RWPE1 (cell line): Measurements from ENCODE around the gene CEMIP.

Source experiments
- CTCF ChIA-PET: fragments of 350-600 bp; sonication (Branson Sonifier 250); formaldehyde crosslinking; extraction: SDS; loops from one replicate; lab custom pipeline; 2021; lab: Yijun Ruan, JAX
- POLR2A ChIA-PET: fragments of 400-600 bp; formaldehyde crosslinking; extraction: SDS; loops from one replicate; lab custom pipeline; 2020; ENCODE audit warnings: antibody characterized with exemption; ENCODE audit not compliant: low non-redundant PET; lab: Yijun Ruan, JAX
- DNase-seq: peaks from one replicate; pipeline ENCODE4 v3.0.0; 2012; ENCODE audit warnings: low spot score
- H3K27ac ChIP-seq: fragments of 450-650 bp; 2 replicates; pipeline ENCODE4 v1.5.1; 2017
- CTCF ChIP-seq: fragments of 450-650 bp; conservative IDR thresholded peaks from 2 replicates; pipeline ENCODE4 v1.5.1; 2017; ENCODE audit warnings: low read depth, mild to moderate bottlenecking

Gene CEMIP

GRCh38 chr15:80902298-80902801, 123.2 kb downstream of the CEMIP start:
- H3K27ac ChIP-seq, result no peak overlapping the region
- TF ChIP-seq CTCF, result no peak
- ChIA-PET POLR2A (no interaction called here), CTCF (no interaction called here)
- no peak for DNase-seq

- no peak for TF ChIP-seq CTCF
- no peak overlapping the region for H3K27ac ChIP-seq
- ChIA-PET CTCF (no interaction called here), POLR2A (no interaction called here)
- DNase-seq, result no peak
Observed at GRCh38 chr15:80904998-80905397, 125.8 kb downstream of the CEMIP start.

GRCh38 chr15:80906159-80906766, 127.1 kb downstream of the CEMIP start:
- no peak overlapping the region for H3K27ac ChIP-seq
- TF ChIP-seq CTCF, result no peak
- DNase-seq, result peak; percentile 62
- ChIA-PET POLR2A (no interaction called here), CTCF (interaction anchor here (0.6 kb wide), 1 partner anchor 66 kb away, joined by 4 read pairs; no protein-coding TSS in a partner anchor)

- no peak for DNase-seq
- ChIA-PET POLR2A (no interaction called here), CTCF (interaction anchor here (0.6 to 0.7 kb wide), 3 partner anchors 58 to 86 kb away, joined by 3 to 5 read pairs (median 3); no protein-coding TSS in a partner anchor)
- no peak overlapping the region for H3K27ac ChIP-seq
- TF ChIP-seq CTCF, result no peak
Observed at GRCh38 chr15:80911821-80912220, 132.7 kb downstream of the CEMIP start.

GRCh38 chr15:80912673-80913072, 133.5 kb downstream of the CEMIP start:
- DNase-seq, result no peak
- ChIA-PET POLR2A (no interaction called here), CTCF (interaction anchor here (0.6 to 1.6 kb wide), 2 partner anchors 57 to 1944 kb away, joined by 3 to 4 read pairs; no protein-coding TSS in a partner anchor)
- no peak for TF ChIP-seq CTCF
- H3K27ac ChIP-seq, result no peak overlapping the region

GRCh38 chr15:80913541-80913940, 134.4 kb downstream of the CEMIP start:
- ChIA-PET POLR2A (no interaction called here), CTCF (interaction anchor here (0.5 to 1.6 kb wide), 3 partner anchors 37 to 123 kb away, joined by 3 to 4 read pairs (median 3); no protein-coding TSS in a partner anchor)

More at GRCh38 chr15:80913541-80913940, 134.4 kb downstream of the CEMIP start:
- DNase-seq, result no peak
- TF ChIP-seq CTCF, result no peak
- H3K27ac ChIP-seq, result no peak overlapping the region
